Astrocyte (in vitro differentiated cells and primary cell): Measurements from ENCODE around the gene NT5E. TPM values are rescaled to one million over a fixed set of nuclear protein-coding genes. Genes with fewer than 3 reads are reported as not detected.

Experiments
- DNase-seq: peaks from one replicate; pipeline ENCODE4 v3.0.0-alpha.2; 2010; ENCODE audit warnings: low read depth
- FAIRE-seq: peaks from 2 replicates; lab custom pipeline; 2011; peaks lifted over from hg19 to GRCh38; lab: Jason Lieb, UNC
- H2AFZ ChIP-seq: 2 replicates; pipeline ENCODE4 v1.6.0; 2012; ENCODE audit warnings: low read depth, low read length, inconsistent platforms
- H3K27ac ChIP-seq: 2 replicates; pipeline ENCODE4 v1.5.1; 2011; ENCODE audit warnings: low read depth, low read length, inconsistent platforms
- H3K27me3 ChIP-seq: 2 replicates; pipeline ENCODE4 v1.6.0; 2011; ENCODE audit warnings: low read length, inconsistent platforms; ENCODE audit not compliant: insufficient read depth
- H3K36me3 ChIP-seq: 2 replicates; pipeline ENCODE4 v1.5.1; 2011; ENCODE audit warnings: low read length, inconsistent platforms; ENCODE audit not compliant: insufficient read depth
- H3K4me1 ChIP-seq: 2 replicates; pipeline ENCODE4 v1.5.1; 2011; ENCODE audit warnings: low read length, inconsistent platforms; ENCODE audit not compliant: insufficient read depth
- H3K4me2 ChIP-seq: 2 replicates; pipeline ENCODE4 v1.6.0; 2012; ENCODE audit warnings: low read length, inconsistent platforms
- H3K4me3 ChIP-seq: 2 replicates; pipeline ENCODE4 v1.5.1; 2011; ENCODE audit warnings: low read depth, mild to moderate bottlenecking, low read length, inconsistent platforms; ENCODE audit not compliant: insufficient read depth
- H3K79me2 ChIP-seq: 2 replicates; pipeline ENCODE4 v1.6.0; 2012; ENCODE audit warnings: mild to moderate bottlenecking, low read length, inconsistent platforms; ENCODE audit not compliant: insufficient read depth
- H3K9ac ChIP-seq: 2 replicates; pipeline ENCODE4 v1.6.0; 2012; ENCODE audit warnings: mild to moderate bottlenecking, low read length, inconsistent platforms
- H3K9me3 ChIP-seq: 2 replicates; pipeline ENCODE4 v1.5.1; 2012; ENCODE audit warnings: low read depth, mild to moderate bottlenecking, low read length, inconsistent platforms; ENCODE audit not compliant: insufficient read depth
- H4K20me1 ChIP-seq: 2 replicates; pipeline ENCODE4 v1.6.0; 2012; ENCODE audit warnings: low read length, inconsistent platforms; ENCODE audit not compliant: insufficient read depth
- H3K27ac Mint-ChIP-seq: one replicate; pipeline ENCODE4 v1.8.0; 2021; ENCODE audit warnings: mild to moderate bottlenecking, mixed read lengths; ENCODE audit not compliant: unreplicated experiment
- H3K27me3 Mint-ChIP-seq: one replicate; pipeline ENCODE4 v1.8.0; 2021; ENCODE audit warnings: low read depth, mixed read lengths; ENCODE audit not compliant: unreplicated experiment
- H3K36me3 Mint-ChIP-seq: one replicate; pipeline ENCODE4 v1.8.0; 2021; ENCODE audit warnings: low read depth, mixed read lengths; ENCODE audit not compliant: unreplicated experiment
- H3K4me1 Mint-ChIP-seq: one replicate; pipeline ENCODE4 v1.8.0; 2021; ENCODE audit warnings: low read depth, mixed read lengths; ENCODE audit not compliant: unreplicated experiment
- H3K4me3 Mint-ChIP-seq: one replicate; pipeline ENCODE4 v1.8.0; 2021; ENCODE audit warnings: mild to moderate bottlenecking, moderate library complexity, mixed read lengths; ENCODE audit not compliant: unreplicated experiment
- H3K9me3 Mint-ChIP-seq: one replicate; pipeline ENCODE4 v1.8.0; 2021; ENCODE audit warnings: mild to moderate bottlenecking, mixed read lengths; ENCODE audit not compliant: unreplicated experiment
- CTCF ChIP-seq: IDR thresholded peaks from 2 replicates; pipeline ENCODE4 v1.5.1; 2011; ENCODE audit warnings: low read depth, mild to moderate bottlenecking, inconsistent platforms, low read length, moderate library complexity; ENCODE audit not compliant: insufficient read depth
- EZH2 ChIP-seq: IDR thresholded peaks from 2 replicates; pipeline ENCODE4 v1.6.1; 2012; ENCODE audit warnings: mild to moderate bottlenecking, low read length, inconsistent platforms; ENCODE audit not compliant: insufficient read depth
- total RNA-seq: library from RNA; stranded (reverse); gene quantifications from 2 replicates; pipeline ENCODE4 v1.2.1, GENCODE V29; 2021

The NT5E gene
- total RNA-seq, 1 donor from 2014 or later, result 77.4 TPM

- FAIRE-seq (no peak), DNase-seq (peak; percentile 50)
- Mint-ChIP-seq H3K27ac (peak overlapping the region; percentile 21), H3K4me1 (peaks cover 11% of the 10 kb centered on the region), H3K36me3 (peaks cover 18% of the 10 kb centered on the region), H3K4me3 (no peak overlapping the region), H3K27me3 (no peaks in the 10 kb centered on the region), H3K9me3 (peaks cover 1% of the 10 kb centered on the region)
- TF ChIP-seq CTCF (peak; percentile 98), EZH2 (no peak)
- Histone ChIP-seq H3K4me2 (no peak overlapping the region), H3K4me1 (peaks cover 8% of the 10 kb centered on the region), H3K36me3 (peaks cover 6% of the 10 kb centered on the region), H3K4me3 (no peak overlapping the region), H3K79me2 (no peaks in the 10 kb centered on the region), H4K20me1 (no peaks in the 10 kb centered on the region), H2AFZ (no peak overlapping the region), H3K27me3 (no peaks in the 10 kb centered on the region), H3K9ac (no peak overlapping the region), H3K9me3 (no peaks in the 10 kb centered on the region), H3K27ac (no peak overlapping the region)
Observed at GRCh38 chr6:85482905-85483700, 33.2 kb downstream of the NT5E start.

DNA sequence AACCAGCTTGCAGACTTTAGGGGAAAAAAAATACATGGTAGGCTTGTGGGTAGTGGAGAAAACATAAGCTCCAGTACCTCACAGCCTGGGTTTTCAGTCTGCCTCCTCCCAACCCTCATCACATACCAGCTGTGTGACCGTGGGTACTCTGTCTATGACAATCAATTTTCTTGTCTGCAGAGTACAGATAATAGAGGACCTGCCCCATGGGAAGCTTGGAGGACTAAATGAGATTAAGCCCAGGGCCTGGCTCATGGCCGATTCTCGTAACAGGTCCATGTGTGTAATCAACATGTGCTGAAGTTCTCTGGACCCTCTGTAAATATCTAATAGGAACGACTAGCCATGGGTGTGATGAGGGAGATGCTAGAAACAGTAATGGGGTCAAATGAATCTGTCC, 34.0 kb downstream of the NT5E start:
- Mint-ChIP-seq H3K4me3 (no peak overlapping the region), H3K4me1 (peaks cover 11% of the 10 kb centered on the region), H3K27ac (no peak overlapping the region), H3K9me3 (peaks cover 1% of the 10 kb centered on the region), H3K27me3 (no peaks in the 10 kb centered on the region), H3K36me3 (peaks cover 17% of the 10 kb centered on the region)
- no peak overlapping the region for H3K9ac ChIP-seq
- H3K79me2 ChIP-seq, result no peaks in the 10 kb centered on the region
- peaks cover 8% of the 10 kb centered on the region for H3K4me1 ChIP-seq
- H3K36me3 ChIP-seq, result peaks cover 6% of the 10 kb centered on the region
- no peak overlapping the region for H3K4me2 ChIP-seq
- H3K27me3 ChIP-seq, result no peaks in the 10 kb centered on the region
- no peak overlapping the region for H3K4me3 ChIP-seq
- no peak overlapping the region for H3K27ac ChIP-seq
- no peaks in the 10 kb centered on the region for H4K20me1 ChIP-seq
- H2AFZ ChIP-seq, result no peak overlapping the region
- DNase-seq, result no peak
- H3K9me3 ChIP-seq, result no peaks in the 10 kb centered on the region
- FAIRE-seq, result no peak
- TF ChIP-seq EZH2 (no peak), CTCF (no peak)

- Mint-ChIP-seq H3K4me1 (peaks cover 14% of the 10 kb centered on the region), H3K36me3 (peaks cover 16% of the 10 kb centered on the region), H3K27me3 (no peaks in the 10 kb centered on the region), H3K4me3 (no peak overlapping the region), H3K9me3 (peaks cover 1% of the 10 kb centered on the region), H3K27ac (no peak overlapping the region)
- no peak overlapping the region for H3K4me2 ChIP-seq
- no peaks in the 10 kb centered on the region for H3K9me3 ChIP-seq
- H4K20me1 ChIP-seq, result no peaks in the 10 kb centered on the region
- TF ChIP-seq EZH2 (no peak), CTCF (no peak)
- no peaks in the 10 kb centered on the region for H3K27me3 ChIP-seq
- DNase-seq (no peak), FAIRE-seq (no peak)
- no peaks in the 10 kb centered on the region for H3K79me2 ChIP-seq
- H3K4me3 ChIP-seq, result no peak overlapping the region
- H3K9ac ChIP-seq, result no peak overlapping the region
- H3K4me1 ChIP-seq, result peaks cover 8% of the 10 kb centered on the region
- no peak overlapping the region for H2AFZ ChIP-seq
- H3K36me3 ChIP-seq, result peaks cover 6% of the 10 kb centered on the region
- no peak overlapping the region for H3K27ac ChIP-seq
Observed at GRCh38 chr6:85484948-85485347, 35.1 kb downstream of the NT5E start.
